Osteocyte (in vitro differentiated cells): ENCODE measurements around the gene PARVG. TPM values are rescaled to one million over a fixed set of nuclear protein-coding genes. Genes with fewer than 3 reads are reported as not detected.

ENCODE experiments used
- DNase-seq: peaks from one replicate; pipeline ENCODE4 v3.0.0; 2021; ENCODE audit warnings: mixed read lengths; ENCODE audit not compliant: unreplicated experiment; ENCODE audit errors: extremely low spot score
- H3K27ac Mint-ChIP-seq: one replicate; pipeline ENCODE4 v1.8.0; 2021; ENCODE audit warnings: mild to moderate bottlenecking, mixed read lengths; ENCODE audit not compliant: unreplicated experiment
- H3K27me3 Mint-ChIP-seq: one replicate; pipeline ENCODE4 v1.8.0; 2021; ENCODE audit warnings: mixed read lengths; ENCODE audit not compliant: unreplicated experiment
- H3K36me3 Mint-ChIP-seq: one replicate; pipeline ENCODE4 v1.8.0; 2021; ENCODE audit warnings: mixed read lengths; ENCODE audit not compliant: unreplicated experiment
- H3K4me1 Mint-ChIP-seq: one replicate; pipeline ENCODE4 v1.8.0; 2021; ENCODE audit warnings: mixed read lengths; ENCODE audit not compliant: unreplicated experiment
- H3K4me3 Mint-ChIP-seq: one replicate; pipeline ENCODE4 v1.8.0; 2021; ENCODE audit warnings: mild to moderate bottlenecking, moderate library complexity, mixed read lengths; ENCODE audit not compliant: unreplicated experiment
- H3K9me3 Mint-ChIP-seq: one replicate; pipeline ENCODE4 v1.8.0; 2021; ENCODE audit warnings: mixed read lengths; ENCODE audit not compliant: unreplicated experiment
- CTCF ChIP-seq: fragments of 200-600 bp; sonication (generic); IDR thresholded peaks from 2 replicates; pipeline ENCODE4 v1.5.0; 2021; ENCODE audit warnings: antibody characterized with exemption, mild to moderate bottlenecking, moderate library complexity
- total RNA-seq: library from RNA; stranded (reverse); gene quantifications from 2 replicates; pipeline ENCODE4 v1.2.1, GENCODE V29; 2021

PARVG gene
- total RNA-seq, 1 donor from 2014 or later = not detected

GRCh38 chr22:44154436-44154942, 26.2 kb upstream of the PARVG start:
- Mint-ChIP-seq H3K36me3 (no peaks in the 10 kb centered on the region), H3K9me3 (no peaks in the 10 kb centered on the region), H3K4me3 (no peak overlapping the region), H3K27me3 (no peaks in the 10 kb centered on the region), H3K4me1 (peaks cover 8% of the 10 kb centered on the region), H3K27ac (no peak overlapping the region)
- TF ChIP-seq CTCF = no peak
- no peak for DNase-seq

GRCh38 chr22:44155115-44155514, 25.6 kb upstream of the PARVG start:
- no peaks in the 10 kb centered on the region for H3K9me3 Mint-ChIP-seq
- H3K4me1 Mint-ChIP-seq = peaks cover 8% of the 10 kb centered on the region
- H3K27me3 Mint-ChIP-seq = no peaks in the 10 kb centered on the region
- H3K36me3 Mint-ChIP-seq = no peaks in the 10 kb centered on the region
- no peak overlapping the region for H3K27ac Mint-ChIP-seq
- no peak for TF ChIP-seq CTCF
- H3K4me3 Mint-ChIP-seq = no peak overlapping the region
- DNase-seq = no peak

GRCh38 chr22:44157916-44158618, 22.7 kb upstream of the PARVG start:
- Mint-ChIP-seq H3K4me1 (no peaks in the 10 kb centered on the region), H3K36me3 (no peaks in the 10 kb centered on the region), H3K27ac (no peak overlapping the region), H3K9me3 (no peaks in the 10 kb centered on the region), H3K27me3 (no peaks in the 10 kb centered on the region), H3K4me3 (no peak overlapping the region)
- DNase-seq = no peak
- no peak for TF ChIP-seq CTCF

GRCh38 chr22:44158816-44159215, 21.9 kb upstream of the PARVG start:
- no peaks in the 10 kb centered on the region for H3K27me3 Mint-ChIP-seq
- H3K9me3 Mint-ChIP-seq = no peaks in the 10 kb centered on the region
- H3K27ac Mint-ChIP-seq = no peak overlapping the region
- no peak for DNase-seq
- H3K4me1 Mint-ChIP-seq = no peaks in the 10 kb centered on the region
- TF ChIP-seq CTCF = no peak
- no peaks in the 10 kb centered on the region for H3K36me3 Mint-ChIP-seq
- no peak overlapping the region for H3K4me3 Mint-ChIP-seq

- TF ChIP-seq CTCF = no peak
- H3K27me3 Mint-ChIP-seq = no peaks in the 10 kb centered on the region
- DNase-seq = no peak
Observed at GRCh38 chr22:44159221-44159620, 21.5 kb upstream of the PARVG start.

More at GRCh38 chr22:44159221-44159620, 21.5 kb upstream of the PARVG start:
- H3K4me1 Mint-ChIP-seq = no peaks in the 10 kb centered on the region
- no peak overlapping the region for H3K27ac Mint-ChIP-seq
- H3K36me3 Mint-ChIP-seq = no peaks in the 10 kb centered on the region
- H3K4me3 Mint-ChIP-seq = no peak overlapping the region
- no peaks in the 10 kb centered on the region for H3K9me3 Mint-ChIP-seq
